ENCODE data around the gene ZDHHC22.
"Not testable (repeated sequence)": the region's sequence is repeated elsewhere in the genome, so short reads cannot be mapped to it uniquely, and the experiment has no call there.

The ZDHHC22 gene
- total RNA-seq: 0 reads per million in 2 donors

GRCh38 chr14:77141214-77142004, at the start of gene ZDHHC22:
Gene ZDHHC22, minus strand, starts transcription at chr14:77141791. Its CDS starts 2,053 bp downstream, at chr14:77139738.
- DNase-seq: no peak

DNA sequence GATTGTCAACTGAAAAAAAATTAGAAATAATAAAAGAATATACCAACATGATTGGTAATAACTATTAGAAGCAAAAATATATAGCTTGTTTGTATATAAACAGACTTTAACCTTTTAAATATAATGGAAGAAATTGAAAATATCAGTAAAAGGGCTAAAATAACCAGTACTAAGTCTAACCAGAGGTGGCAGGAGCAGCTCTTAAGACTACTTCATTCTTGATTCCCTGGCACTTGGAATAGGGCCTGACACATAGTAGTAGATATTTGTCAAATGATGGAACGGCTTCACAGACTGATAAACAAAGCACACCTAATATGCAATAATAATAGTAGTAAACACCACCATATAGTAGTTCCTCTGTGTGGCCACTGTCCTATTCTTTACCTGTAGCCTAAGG, 49.4 kb upstream of the ZDHHC22 start:
- no peak for DNase-seq

DNA sequence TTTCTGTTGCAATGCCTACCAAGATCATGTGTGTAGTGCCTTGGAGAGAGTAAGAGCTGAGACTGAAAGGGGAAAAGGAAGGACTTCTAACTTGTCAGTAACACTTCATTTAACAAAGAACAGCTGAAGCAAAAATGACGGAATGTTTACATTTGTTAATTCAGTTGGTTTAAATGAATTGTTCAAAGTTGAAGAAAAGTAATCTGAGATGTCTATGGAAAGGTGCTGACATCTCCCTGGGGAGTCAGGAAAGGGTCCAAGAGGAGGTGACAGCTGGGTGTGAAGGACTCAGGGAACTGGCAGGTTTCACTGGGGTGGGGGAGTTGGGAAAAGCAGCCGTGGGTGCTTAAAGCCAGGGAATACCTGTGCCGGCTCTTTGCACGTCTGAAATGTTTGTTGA, 47.9 kb upstream of the ZDHHC22 start:
- DNase-seq: no peak

DNA sequence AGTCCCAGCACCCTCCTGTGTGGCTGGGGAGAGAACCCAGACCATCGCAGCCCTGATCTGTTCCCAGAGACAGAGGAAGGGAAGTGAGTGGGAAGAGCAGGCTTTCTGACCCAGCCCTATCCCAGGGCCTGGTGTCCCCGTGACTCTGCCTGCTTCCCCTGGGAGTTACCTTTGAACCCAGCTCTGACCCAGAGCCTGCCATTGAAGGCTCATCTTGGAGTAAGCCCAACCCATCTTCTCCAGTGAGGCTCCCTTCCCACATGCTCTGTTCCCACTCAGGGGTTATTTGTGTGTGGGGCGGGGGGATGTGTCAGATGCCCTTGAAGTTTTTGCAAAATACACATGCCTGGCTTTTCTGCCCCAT, 46.0 kb upstream of the ZDHHC22 start:
- no peak for DNase-seq

- DNase-seq: no peak
Measured at GRCh38 chr14:77186911-77187648, 45.5 kb upstream of the ZDHHC22 start.

- DNase-seq: no peak
Measured at GRCh38 chr14:77185093-77185465, 43.5 kb upstream of the ZDHHC22 start.

DNA sequence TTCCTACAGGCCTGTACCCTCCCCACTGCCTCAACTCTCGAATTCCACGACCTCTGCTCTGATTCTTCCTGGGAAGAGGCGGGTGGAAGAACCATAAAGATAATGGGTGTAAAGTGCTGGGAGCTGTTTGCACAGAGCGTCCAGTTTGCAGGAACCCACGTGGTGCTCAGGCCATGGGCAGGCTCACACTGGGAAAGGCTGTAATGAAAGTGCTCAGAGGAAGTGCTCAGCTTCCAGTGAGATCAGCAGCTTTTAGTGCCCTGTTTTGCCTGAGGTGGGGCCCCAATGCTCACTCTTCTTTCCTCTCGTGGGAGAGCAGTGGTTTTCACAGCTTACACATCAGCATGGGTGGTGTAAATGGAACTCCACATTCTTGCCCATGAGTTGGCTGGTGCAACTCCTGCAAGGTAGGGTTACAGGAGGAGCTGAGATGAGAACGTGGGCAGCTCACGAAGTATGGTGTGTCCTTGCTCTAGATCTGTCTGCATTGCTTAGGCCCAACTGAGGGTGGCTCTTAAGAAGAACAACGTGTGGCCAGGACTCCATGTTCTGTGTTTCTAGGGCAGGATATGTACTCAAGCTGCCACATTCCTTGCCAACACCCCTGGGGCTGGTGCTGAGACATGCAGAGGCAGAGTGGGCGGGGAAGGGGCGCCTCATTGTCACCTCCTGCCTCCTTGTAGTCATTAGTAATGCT, 43.0 kb upstream of the ZDHHC22 start:
- DNase-seq: no peak

DNA sequence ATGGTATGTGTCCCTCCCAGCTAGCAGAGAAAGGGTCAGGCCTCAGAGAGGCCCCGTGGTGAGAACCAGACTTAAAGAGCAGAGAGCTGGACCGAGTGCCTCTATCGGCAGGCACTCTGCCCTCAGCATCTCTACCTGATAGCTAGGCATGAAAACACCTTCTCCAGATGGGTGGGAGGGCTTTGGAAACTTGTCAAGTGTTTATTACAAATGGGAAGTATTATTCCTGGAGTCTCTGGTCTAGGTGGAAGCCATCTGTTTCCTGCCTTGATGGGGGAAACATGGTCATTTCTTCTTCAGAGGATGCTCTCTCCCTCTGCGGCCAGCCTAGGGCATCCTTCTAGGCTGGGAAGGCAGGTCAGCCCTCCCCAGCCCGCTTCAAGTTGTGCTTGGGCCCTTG, 42.3 kb upstream of the ZDHHC22 start:
- no peak for DNase-seq

GRCh38 chr14:77181603-77182437, 40.2 kb upstream of the ZDHHC22 start, which contains the start of gene TMEM63C:
Gene TMEM63C, plus strand, starts transcription at chr14:77181798. Its CDS starts 37,016 bp downstream, at chr14:77218814.
- DNase-seq: peak in 4 of 5 experiments; percentile 26 to 54 (median 46)

DNA sequence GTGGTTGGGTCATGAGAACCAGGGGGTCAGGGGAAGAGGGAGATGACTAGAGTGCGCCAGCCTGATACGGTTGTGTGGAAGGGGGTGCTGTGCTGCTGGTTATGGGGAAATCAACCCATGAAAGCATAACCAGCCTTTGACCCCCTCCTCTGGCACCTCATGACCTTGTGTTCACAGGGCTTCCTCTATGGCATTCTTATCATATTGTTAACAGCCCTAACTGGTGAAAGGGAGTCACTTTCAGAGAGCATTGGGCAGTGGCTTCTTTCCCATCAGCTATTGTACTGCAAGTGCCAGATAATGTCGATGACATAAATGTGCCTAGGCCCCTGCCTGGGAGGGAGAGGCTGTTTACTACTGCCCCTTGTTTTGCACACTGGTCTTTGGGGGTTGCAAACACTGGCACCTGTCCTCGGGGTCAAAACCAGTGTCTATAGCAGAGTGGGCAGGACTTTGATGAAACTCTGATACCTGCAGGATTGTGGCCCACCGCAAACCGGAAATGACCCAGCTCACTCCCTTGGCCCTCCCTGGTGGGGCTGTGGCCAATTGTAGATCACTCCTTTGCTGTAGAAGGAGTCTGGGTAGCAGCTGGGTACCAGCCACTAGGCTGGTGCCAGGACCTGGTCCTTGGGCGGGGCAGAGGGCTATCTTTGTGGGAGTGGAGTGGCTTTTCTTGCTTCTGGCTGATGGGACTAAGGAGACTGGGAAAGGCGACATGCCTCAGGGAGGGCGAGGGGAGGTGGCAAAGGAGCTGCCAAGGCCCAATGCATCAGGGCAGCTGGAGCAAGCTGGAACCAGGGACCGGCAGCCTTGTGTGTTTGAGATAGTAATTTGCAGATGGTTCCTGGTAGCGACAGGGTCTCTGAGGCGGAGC, 39.4 kb upstream of the ZDHHC22 start:
- DNase-seq: no peak

DNA sequence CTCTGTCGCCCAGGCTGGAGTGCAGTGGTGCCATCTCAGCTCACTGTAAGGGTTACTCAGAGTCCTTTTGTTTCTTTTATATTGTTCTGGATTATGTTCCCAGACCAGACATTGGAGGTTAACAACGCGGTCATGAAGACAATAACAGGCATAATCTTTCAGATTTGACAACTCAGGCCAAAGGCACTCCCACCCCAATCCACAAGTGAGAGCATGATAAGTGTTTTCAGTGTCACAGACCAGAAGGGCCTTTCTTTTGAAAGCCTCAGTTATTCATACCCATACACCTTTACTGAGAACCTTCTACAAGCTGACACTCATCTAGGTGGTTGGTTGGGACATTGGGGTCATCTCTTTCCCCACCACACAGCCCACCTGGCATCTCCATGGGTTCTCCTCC, 37.1 kb upstream of the ZDHHC22 start:
- no peak for DNase-seq

DNA sequence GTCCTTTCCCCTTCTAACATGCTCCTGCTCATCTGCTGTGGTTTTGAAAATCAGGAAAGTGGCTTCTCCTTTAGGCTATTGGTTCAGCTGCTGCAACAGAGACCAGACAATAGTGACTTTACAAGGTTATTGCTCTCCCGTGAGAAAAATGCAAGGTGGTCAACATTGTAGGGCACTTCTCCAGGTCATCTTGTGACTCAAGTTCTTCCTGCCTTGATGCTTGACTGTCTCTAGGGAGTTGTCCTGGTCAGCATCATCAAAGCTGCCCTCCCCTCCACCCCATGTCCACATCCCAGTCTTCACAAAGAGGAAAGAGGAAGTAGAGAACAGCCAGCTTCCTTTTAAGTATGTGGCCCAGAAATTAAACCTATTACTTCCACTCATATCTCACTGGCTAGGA, 36.1 kb upstream of the ZDHHC22 start:
- no peak for DNase-seq

DNA sequence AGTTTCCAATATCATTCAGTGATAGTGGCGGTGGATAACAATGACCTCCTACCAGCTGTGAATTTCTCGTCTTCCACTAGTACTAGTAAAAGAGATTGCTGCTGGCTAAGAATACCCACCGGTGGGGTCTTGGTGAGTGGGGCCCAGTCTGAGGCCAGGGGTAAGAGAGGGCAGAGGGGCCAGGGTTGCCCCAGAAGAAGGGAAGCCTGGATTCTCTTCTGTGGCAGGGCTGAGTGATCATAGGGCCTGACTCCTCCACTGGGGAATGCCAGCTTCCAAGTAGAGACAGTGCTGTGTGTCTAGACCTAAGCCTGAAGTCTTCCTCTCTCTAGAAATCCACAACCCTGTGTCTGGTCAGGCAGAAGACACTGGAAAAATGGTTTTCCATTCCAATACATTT, 34.3 kb upstream of the ZDHHC22 start:
- no peak for DNase-seq

DNA sequence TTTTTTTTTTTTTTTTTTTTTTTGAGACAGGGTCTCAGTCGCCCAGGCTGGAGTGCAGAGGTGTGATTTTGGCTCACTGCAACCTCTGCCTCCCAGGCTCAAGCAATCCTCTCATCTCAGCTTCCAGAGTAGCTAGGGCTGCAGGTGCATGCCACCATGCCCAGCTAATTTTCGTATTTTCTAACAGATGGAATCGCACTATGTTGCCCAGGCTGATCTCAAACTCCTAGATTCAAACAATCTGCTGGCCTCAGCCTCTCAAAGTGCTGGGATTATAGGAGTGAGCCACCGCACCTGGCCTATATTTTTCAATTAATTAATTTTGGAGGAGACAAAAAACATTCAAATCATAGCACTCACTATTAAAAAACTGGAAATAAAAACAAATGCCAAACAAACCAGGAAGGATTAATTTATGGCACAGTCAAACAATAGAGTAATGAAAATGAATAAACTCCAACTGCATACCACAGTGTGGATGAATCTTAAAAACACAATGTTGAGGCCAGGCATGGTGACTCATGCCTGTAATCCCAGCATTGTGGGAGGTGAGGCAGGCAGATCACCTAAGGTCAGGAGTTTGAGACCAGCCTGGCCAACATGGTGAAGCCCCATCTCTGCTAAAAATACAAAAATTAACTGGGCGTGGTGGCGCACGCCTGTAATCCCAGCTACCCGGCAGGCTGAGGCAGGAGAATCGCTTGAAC, 32.5 kb upstream of the ZDHHC22 start:
- DNase-seq: not testable (repeated sequence)

GRCh38 chr14:77172916-77173315, 31.3 kb upstream of the ZDHHC22 start:
- no peak for DNase-seq

DNA sequence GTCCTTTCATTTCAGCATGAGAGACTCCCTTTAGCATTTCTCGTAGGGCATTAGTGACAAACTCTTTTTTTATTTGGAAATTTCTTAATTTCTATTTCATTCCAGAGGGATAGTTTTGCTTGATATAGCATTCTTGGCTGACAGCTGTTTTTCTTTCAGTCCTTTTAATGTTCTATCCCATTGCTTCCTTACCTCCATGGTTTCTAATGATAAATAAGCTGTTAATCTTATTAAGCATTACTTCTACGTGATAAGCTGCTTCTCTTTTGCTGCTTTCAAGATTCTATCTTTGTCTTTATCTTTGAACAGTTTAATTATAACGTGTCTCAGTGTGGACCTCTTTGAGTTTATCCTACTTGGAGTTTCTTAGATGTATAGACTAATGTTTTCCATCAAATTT, 28.5 kb upstream of the ZDHHC22 start:
- no peak for DNase-seq

DNA sequence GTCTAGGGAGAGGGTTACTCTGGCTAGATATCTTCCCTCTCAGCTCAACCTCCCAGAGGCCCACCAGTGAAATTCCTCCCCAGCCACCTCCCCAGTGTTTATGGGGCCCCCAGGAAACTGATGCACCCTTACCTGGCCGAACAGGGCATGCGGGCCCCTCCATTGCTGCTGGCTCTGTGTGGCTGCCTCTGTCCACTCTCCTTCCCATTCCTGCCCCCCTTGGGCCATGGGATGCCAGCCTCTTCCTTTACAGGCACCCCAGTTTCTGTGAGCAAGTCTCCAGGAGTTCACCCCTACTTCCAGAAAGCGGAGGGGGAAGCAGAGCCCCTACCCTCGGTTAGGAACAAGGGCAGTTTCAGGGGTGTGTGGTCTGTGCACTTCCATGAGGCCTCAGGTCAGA, 19.4 kb upstream of the ZDHHC22 start:
- no peak for DNase-seq

- DNase-seq: no peak
Measured at GRCh38 chr14:77158882-77159255, 17.3 kb upstream of the ZDHHC22 start.

DNA sequence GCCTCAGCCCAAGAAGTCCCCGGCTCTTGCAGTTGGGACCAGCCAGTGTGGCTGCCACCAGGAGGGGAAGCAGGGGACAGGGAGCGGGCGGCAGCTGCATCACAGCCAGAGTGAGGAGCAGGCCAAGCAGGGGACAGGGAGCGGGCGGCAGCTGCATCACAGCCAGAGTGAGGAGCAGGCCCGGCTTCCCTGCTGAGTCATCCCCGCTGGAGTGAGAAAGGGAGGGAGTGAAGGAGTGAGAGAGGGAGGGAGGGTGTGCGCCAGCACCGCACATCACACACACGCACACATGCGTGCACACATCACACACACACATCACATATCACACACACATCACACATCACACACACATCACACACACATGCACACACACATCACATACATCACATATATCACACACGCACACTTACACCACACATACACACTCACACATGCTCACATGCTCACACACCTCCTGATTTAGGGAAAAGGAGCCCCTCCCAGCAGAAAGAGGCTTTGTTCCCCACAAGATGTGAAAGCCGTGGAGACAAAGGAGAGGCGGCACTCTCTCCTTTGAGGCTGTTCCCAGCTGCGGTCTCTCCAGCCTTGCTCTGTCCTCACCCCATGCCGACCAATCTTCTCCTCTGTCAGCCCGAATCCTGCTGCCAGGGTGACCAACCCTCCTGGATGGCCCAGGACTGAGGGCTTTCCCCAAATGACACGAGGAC, 16.7 kb upstream of the ZDHHC22 start:
- no peak for DNase-seq

DNA sequence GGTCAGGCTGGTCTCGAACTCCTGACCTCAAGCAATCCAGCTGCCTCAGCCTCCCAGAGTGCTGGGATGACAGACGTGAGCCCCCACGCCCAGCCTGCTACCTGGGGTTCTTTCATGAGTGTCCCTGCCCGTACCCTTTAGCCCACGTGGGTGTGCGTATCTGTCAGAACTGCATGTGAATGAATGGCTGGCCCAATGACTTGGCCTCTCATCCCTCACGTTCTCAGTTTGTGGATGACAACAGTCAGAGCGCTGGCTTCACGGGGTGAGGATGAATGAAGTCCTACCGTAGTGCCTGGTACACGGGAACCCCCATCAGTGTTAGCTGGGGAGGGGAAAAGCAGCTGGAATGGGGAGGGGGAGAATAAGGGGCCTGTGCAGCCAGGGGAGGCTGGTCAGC, 16.1 kb upstream of the ZDHHC22 start:
- no peak for DNase-seq

Measured in T-helper 2 cell (primary cell).